Omental fat pad (tissue), 4 donors: ENCODE measurements around the gene NFKB1. TPM values are rescaled to one million over a fixed set of nuclear protein-coding genes. Genes with fewer than 3 reads are reported as not detected.
A peak's percentile ranks its signal among the peaks of the same experiment; 100 is the strongest.

Source experiments
- ATAC-seq: fragments of 150-250 bp; one replicate; pipeline ENCODE4 v1.9.1; 2016; ENCODE audit warnings: mild to moderate bottlenecking, moderate library complexity; ENCODE audit not compliant: low FRiP score
- DNase-seq: peaks from one replicate; pipeline ENCODE4 v3.0.0-alpha.2; 2019; ENCODE audit warnings: low spot score
- CTCF ChIP-seq, 3 donors: fragments of 450-650 bp; IDR thresholded peaks; one replicate each; pipeline ENCODE4 v1.5.1; 2016 to 2017; ENCODE audit warnings: antibody characterized with exemption in 3 of 3, mild to moderate bottlenecking in 3 of 3, moderate library complexity in 2 of 3
- total RNA-seq, 4 donors: library from RNA; depleted of rRNA; stranded (reverse); fragments of >200 nt; gene quantifications; one replicate each; pipeline ENCODE4 v1.1.0, GENCODE V29; 2016

The NFKB1 gene
- total RNA-seq, 4 donors from 2014 or later, result 26.4 to 151 (median 46.6) TPM

DNA sequence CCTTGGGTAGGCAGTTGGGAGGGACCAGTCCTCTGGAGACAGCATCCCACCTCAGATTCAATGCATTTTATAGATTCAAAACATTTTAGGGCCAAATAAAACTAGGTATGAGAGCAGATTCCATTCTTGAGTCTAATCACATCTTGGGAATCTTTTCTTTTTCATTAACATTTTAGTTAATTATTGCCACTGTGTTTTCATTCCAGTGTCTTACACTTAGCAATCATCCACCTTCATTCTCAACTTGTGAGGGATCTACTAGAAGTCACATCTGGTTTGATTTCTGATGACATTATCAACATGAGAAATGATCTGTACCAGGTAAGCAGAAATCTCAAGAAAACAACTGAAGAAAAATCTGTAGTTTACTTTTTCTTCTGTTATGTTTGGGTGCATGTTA, 99.5 kb downstream of the NFKB1 start:
- ATAC-seq (no peak), DNase-seq (no peak)
- no peak for TF ChIP-seq CTCF (IDR thresholded peaks at IDR 0.05)

- TF ChIP-seq CTCF (IDR thresholded peaks at IDR 0.05), result no peak
Measured at GRCh38 chr4:102601586-102602227, 100.5 kb downstream of the NFKB1 start.

GRCh38 chr4:102604222-102604940, 103.2 kb downstream of the NFKB1 start:
- TF ChIP-seq CTCF (IDR thresholded peaks at IDR 0.05), result no peak
- ATAC-seq (no peak), DNase-seq (no peak)

More at GRCh38 chr4:102601586-102602227, 100.5 kb downstream of the NFKB1 start:
- ATAC-seq (no peak), DNase-seq (no peak)

DNA sequence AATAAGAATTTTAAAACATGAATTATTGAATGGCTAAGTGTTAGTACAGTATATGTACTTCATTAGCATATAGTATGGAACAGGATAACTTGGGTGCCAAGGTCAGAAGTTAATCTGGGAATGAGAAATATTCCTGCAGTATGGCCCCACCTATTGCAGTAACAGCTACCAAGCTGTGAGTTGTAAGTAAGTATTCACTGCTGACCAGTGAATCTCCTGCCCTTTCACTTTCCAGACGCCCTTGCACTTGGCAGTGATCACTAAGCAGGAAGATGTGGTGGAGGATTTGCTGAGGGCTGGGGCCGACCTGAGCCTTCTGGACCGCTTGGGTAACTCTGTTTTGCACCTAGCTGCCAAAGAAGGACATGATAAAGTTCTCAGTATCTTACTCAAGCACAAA, 105.1 kb downstream of the NFKB1 start:
- no peak for TF ChIP-seq CTCF (IDR thresholded peaks at IDR 0.05)
- peak; percentile 56 for ATAC-seq
- DNase-seq, result no peak

DNA sequence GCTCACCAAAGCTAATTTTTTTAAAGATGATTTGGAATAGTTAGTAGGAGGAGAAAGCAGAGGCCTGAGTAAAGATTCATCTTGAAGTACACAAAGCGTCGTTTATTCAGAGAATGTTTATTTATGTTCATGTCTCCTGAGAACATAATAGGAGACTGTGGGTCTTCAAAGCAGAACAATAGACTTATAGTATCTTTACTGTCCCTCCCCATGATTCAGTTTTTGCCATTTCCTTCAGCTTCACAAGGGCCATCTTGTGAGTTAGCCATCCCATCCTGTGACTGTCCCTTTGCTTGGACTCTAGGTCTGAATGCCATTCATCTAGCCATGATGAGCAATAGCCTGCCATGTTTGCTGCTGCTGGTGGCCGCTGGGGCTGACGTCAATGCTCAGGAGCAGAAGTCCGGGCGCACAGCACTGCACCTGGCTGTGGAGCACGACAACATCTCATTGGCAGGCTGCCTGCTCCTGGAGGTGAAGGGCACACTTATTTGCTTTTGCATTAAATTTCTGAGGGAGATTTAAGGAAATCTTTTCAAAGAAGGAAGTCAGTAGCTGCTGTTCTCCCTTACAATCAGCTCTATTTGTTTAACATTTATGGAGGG, 105.8 kb downstream of the NFKB1 start:
- ATAC-seq (no peak), DNase-seq (no peak)
- no peak for TF ChIP-seq CTCF (IDR thresholded peaks at IDR 0.05)

- ATAC-seq (no peak), DNase-seq (no peak)
- TF ChIP-seq CTCF (IDR thresholded peaks at IDR 0.05), result no peak
Measured at GRCh38 chr4:102608190-102608589, 107.0 kb downstream of the NFKB1 start.
